Dedifferentiated amniotic fluid mesenchymal stem cell (primary cell): ENCODE data around the gene SYNPO2.
"Not testable (repeated sequence)": the region's sequence is repeated elsewhere in the genome, so short reads cannot be mapped to it uniquely, and the experiment has no call there.

ENCODE experiments used
- DNase-seq: peaks from one replicate; pipeline ENCODE4 v3.0.0-alpha.2; 2016; ENCODE audit errors: extremely low spot score

SYNPO2 gene

DNA sequence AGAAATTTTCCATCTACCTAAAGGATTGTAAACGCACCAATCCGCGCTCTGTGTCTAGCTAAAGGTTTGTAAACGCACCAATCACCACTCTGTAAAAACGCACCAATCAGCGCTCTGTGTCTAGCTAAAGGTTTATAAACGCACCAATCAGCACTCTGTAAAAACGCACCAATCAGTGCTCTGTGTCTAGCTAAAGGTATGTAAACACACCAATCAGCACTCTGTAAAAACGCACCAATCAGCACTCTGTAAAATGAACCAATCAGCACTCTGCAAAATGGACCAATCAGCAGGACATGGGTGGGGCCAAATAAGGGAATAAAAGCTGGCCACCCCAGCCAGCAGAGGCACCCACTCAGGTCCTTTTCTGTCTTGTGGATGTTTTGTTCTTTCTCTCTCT is 10.1 kb upstream of the SYNPO2 start:
- not testable (repeated sequence) for DNase-seq

GRCh38 chr4:118879409-118879808 is 9.2 kb upstream of the SYNPO2 start:
- no peak for DNase-seq

GRCh38 chr4:118881512-118882146 is 7.0 kb upstream of the SYNPO2 start:
- DNase-seq: no peak

DNA sequence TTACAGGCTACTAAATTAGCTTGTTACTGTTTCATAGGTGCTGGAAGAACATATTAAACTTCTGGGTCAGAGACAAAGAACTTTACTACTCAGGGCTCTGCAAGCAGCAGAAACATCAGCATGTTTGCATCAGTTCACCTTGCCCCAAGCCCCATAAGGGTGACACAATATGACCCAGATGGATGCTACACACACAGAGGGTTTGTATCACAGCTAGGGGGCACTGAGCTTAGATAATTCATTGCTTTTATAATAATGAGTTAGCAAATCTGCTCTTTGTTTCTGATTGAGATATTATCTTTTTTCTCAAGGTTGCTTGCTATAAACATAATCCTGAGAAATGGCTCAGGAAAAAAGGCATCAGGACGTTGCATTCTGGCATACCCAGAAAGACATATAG is 4.8 kb upstream of the SYNPO2 start:
- no peak for DNase-seq

- no peak for DNase-seq
These were observed 3.9 kb upstream of the SYNPO2 start for GRCh38 chr4:118884716-118885115.

GRCh38 chr4:118889312-118889691 is 648 bp downstream of the SYNPO2 start:
- DNase-seq: no peak

- DNase-seq: no peak
These were observed 5.4 kb downstream of the SYNPO2 start for GRCh38 chr4:118894034-118894433.

DNA sequence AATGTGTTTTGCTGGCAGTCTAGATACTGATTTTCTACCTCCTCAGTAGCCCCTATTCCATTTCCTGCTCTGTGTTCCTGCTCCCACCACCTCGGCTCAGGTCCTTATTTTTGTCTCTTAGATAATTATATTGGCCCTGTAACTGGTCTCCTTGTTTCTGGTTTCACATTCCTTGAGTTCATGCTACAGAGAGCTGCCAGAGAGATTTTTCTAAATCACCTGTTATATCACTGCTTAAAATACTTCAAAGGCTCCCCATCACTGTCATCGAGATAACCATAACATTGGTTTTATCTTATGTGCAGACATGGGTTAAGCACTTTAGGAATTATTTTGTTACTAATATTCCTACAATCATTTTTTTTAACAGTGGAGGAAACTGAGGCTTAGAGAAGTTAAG is 9.6 kb downstream of the SYNPO2 start:
- DNase-seq: no peak

GRCh38 chr4:118898684-118899138 is 10.1 kb downstream of the SYNPO2 start:
- no peak for DNase-seq

DNA sequence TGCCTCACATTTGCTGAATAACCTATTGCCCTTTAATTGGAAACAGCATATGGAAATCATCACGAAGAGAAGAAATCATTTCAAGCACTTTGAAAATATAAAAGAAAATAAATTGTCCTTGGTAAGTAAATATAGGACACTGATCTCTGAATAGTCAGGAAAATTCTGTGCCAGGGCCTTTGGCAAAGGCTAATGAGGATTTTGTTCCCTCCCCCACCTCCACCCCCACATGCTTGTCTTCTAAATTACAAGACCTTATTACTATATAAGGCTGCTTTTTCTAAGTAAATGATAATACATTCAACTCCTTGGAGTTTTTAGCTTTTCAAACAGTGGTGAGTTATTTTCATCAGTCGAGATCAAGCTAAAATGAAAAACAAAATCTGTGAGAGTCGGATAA is 15.8 kb downstream of the SYNPO2 start:
- no peak for DNase-seq

- DNase-seq: no peak
These were observed 16.3 kb downstream of the SYNPO2 start for GRCh38 chr4:118904935-118905334.

GRCh38 chr4:118905566-118905965 is 16.9 kb downstream of the SYNPO2 start:
- DNase-seq: no peak

GRCh38 chr4:118909173-118909956 is 20.7 kb downstream of the SYNPO2 start:
- no peak for DNase-seq

DNA sequence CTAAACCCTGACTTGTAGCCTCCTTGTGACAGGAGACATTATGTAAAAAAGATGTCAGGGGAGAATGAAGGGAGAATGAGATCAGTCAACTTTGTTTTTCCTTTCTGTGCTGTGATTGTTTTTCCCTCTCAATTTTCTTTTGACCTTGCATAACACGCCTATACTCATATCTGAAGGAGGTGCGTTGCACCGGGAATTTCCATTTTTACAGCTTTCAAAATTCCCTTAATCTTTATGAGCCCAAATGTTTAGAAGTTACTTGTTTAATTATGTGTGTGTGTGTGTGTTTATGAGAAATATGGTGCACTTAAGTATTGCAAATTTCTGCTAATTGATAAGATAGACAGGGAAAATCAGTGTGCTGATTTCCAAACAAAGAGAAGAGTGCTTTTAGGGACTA is 21.6 kb downstream of the SYNPO2 start:
- no peak for DNase-seq

DNA sequence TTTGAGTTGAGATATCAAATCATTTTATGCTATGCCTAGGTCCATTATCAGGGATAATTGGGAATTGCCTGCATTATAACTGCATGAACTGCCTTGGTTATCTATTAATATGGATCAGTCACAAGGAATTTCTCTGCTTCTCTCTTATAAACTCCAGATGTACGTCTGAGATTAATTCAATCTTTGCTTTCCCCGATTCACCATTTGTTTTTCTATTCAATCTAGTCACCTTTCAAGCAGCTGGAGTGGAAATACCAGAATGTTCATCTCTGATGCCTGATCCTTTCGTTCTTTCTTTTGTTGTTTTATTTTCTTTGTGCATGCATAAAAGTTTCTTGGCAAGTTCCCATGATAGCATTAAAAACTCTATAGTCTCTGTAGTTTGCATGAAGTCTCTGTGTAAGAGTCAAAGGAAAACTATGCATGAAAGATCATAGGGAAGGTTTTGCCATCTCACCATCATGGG is 22.6 kb downstream of the SYNPO2 start:
- DNase-seq: peak; percentile 55

- DNase-seq: no peak
These were observed 26.8 kb downstream of the SYNPO2 start for GRCh38 chr4:118915468-118915867.

DNA sequence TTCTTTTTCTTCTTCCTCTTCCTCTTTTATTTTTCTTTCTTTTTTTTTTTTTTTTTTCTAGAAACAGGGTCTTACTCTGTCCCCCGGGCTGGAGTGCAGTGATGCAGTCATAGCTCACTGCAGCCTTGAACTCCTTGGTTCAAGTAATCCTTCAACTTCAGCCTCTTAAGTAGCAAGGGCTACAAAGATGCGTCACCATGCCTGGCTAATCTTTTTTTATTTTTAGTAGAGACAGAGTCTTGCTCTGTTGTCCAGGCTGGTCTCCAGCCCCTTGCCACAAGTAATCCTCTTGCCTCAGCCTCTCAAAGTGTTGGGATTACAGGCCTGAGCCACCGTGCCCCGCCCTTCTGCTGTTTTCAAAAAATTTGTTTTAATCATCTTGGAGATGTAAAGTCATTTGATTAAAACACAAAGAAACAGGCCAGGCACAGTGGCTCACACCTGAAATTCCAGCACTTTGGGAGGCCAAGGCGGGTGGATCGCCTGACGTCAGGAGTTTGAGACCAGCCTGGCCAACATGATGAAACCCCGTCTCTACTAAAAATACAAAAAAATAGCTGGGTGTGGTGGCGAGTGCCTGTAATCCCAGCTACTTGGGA is 28.1 kb downstream of the SYNPO2 start:
- DNase-seq: no peak

DNA sequence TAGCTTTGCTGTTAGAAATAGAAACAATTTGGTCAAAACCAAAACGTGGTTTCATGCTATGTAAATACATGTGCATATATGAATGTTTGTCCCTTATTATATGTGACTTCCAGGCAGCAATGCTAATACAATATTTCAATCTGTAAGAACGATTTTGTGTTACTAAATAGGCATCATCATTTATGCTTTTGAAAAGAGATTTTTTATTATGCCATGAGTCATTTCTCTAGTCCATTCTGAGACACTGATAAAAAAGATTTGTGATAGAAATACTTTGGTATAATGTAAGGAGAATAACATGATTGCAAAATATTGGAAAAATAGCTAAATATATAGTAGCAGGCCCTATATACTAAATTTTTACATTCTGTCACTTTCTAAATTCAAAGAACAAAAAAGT is 28.9 kb downstream of the SYNPO2 start:
- DNase-seq: no peak

GRCh38 chr4:118918388-118918787 is 29.7 kb downstream of the SYNPO2 start:
- DNase-seq: peak; percentile 86

- no peak for DNase-seq
These were observed 31.6 kb downstream of the SYNPO2 start for GRCh38 chr4:118920247-118920646.

GRCh38 chr4:118921786-118922185 is 33.1 kb downstream of the SYNPO2 start:
- no peak for DNase-seq

DNA sequence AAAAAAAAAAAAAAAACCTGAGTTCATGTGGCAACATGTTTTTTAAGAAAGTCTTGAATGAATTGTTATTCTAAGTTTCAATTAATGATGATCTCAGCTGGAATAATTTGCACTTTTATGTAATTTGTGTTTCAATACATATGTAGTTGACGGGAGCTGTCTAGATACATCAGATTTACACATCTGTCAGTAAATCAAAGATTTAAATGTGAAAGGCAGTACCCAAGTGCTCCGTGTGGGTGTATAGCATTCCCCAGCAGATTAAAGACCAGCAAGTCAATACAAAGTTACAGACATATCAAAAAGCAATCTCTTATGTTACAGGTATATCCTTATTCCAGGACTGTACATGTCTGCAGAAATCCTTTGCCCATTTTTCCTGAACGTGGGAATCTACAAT is 35.2 kb downstream of the SYNPO2 start:
- no peak for DNase-seq

DNA sequence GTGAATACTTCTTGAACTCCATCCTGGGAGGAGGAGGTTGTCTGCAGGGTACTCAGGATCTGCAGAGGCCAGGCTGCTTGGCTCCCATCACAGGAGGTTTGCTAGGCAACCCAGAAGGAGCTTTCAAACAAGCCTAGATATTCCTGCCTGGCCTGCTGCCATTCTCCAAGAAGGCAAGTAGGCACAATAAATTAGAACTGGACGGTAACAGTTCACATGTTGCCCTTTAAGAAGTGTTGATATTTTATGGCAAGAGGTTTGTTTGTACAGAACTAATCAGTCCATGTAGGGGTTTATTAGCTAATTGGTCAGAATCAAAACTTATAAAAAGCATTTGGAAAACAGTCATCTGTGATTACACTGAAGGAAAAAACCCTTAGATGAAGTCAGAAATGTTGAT is 39.3 kb downstream of the SYNPO2 start:
- no peak for DNase-seq
